ENCODE results near the gene PHF21B. TPM values are rescaled to one million over a fixed set of nuclear protein-coding genes. Genes with fewer than 3 reads are reported as not detected.

Gene PHF21B
- total and polyA plus RNA-seq, 2 of the 8 experiments (the other 6 are each of a cell fraction or from before 2014, with no cell fraction given): 19.3 to 68.1 TPM

GRCh38 chr22:44939451-44939850, 70.4 kb downstream of the PHF21B start:
- H3K4me1 ChIP-seq (replicated peaks in 1 of 4; ENCODE audit: control insufficient read depth in 3 of 4, insufficient read depth in 4 of 4, low read length in 3 of 4): peaks cover 0 to 32% (median 22%) of the 10 kb centered on the region in 4 experiments; a peak in 4 of 7 replicates
- H3K4ac ChIP-seq (replicated peaks; ENCODE audit: insufficient read length, low read depth, low read length): no peak overlapping the region
- peaks cover 13% of the 10 kb centered on the region for H3K79me1 ChIP-seq (ENCODE audit: low read depth, low read length)
- H4K20me1 ChIP-seq (replicated peaks in 1 of 2; ENCODE audit: control insufficient read depth in 1 of 2, insufficient read depth in 2 of 2, low read length in 2 of 2): peaks cover 26 to 44% of the 10 kb centered on the region in 2 experiments
- no peak overlapping the region for H2BK5ac ChIP-seq (ENCODE audit: low read depth, low read length)
- H2AFZ ChIP-seq (ENCODE audit: low read length): no peak overlapping the region
- no peaks in the 10 kb centered on the region for H3K27me3 ChIP-seq (replicated peaks in 1 of 4; ENCODE audit: control insufficient read depth in 3 of 4, extremely low read depth in 1 of 4, insufficient read depth in 3 of 4, low read length in 3 of 4)
- H3K23me2 ChIP-seq (ENCODE audit: low read depth, low read length): no peaks in the 10 kb centered on the region
- no peak overlapping the region; the same call in 1 of the 2 replicates for H2BK12ac ChIP-seq (ENCODE audit: low read depth, low read length)
- H2BK15ac ChIP-seq (ENCODE audit: low read length): no peak overlapping the region
- no peak overlapping the region for H3K4me2 ChIP-seq (ENCODE audit: insufficient read depth in 1 of 2, low read depth in 2 of 2, low read length in 2 of 2)
- H4K91ac ChIP-seq (replicated peaks; ENCODE audit: insufficient read length, low read length): no peak overlapping the region
- no peak overlapping the region for H3K56ac ChIP-seq (replicated peaks; ENCODE audit: insufficient read length, low read depth, low read length)
- H3K79me2 ChIP-seq (ENCODE audit: control insufficient read depth in 1 of 2, insufficient read depth in 2 of 2, low read length in 2 of 2): peaks cover 0 to 4% of the 10 kb centered on the region in 2 experiments; a peak in 1 of 4 replicates
- 84% methylated on average over 9 of the region's 11 CpGs; no CpG with 5 or more reads in 1 of the 2 experiments for WGBS, 2 experiments (ENCODE audit: extremely low coverage in 1 of 2, insufficient coverage in 1 of 2, insufficient read length in 1 of 2, insufficient replicate concordance in 2 of 2, low coverage in 1 of 2, low lambda C conversion rate in 2 of 2, missing lambda C conversion rate in 1 of 2)
- no peak for FAIRE-seq
- H4K8ac ChIP-seq (ENCODE audit: extremely low read depth, insufficient read depth, low read length): no peak overlapping the region
- H3K9me3 ChIP-seq (ENCODE audit: insufficient read depth in 2 of 2, low read depth in 1 of 2, low read length in 1 of 2): no peaks in the 10 kb centered on the region
- H3K4me3 ChIP-seq (ENCODE audit: extremely low read depth in 1 of 4, insufficient read depth in 2 of 4, low read depth in 3 of 4, low read length in 4 of 4): no peak overlapping the region
- ChIA-PET POLR2A (ENCODE audit: partially characterized antibody) (interaction anchor here (0.6 to 1.2 kb wide), 4 partner anchors 8 to 28 kb away, joined by 3 to 5 read pairs (median 4); no protein-coding TSS in a partner anchor), CTCF (ENCODE audit: partially characterized antibody) (interaction anchor here (0.8 to 1.9 kb wide), 5 partner anchors 12 to 143 kb away, joined by 3 to 6 read pairs (median 5); no protein-coding TSS in a partner anchor)
- H2AK5ac ChIP-seq (ENCODE audit: low read depth, low read length): no peak overlapping the region
- H3K9ac ChIP-seq (replicated peaks in 1 of 4; ENCODE audit: extremely low read depth in 1 of 4, low read depth in 3 of 4, low read length in 3 of 4): no peak overlapping the region
- H3K27ac ChIP-seq (ENCODE audit: low read depth, low read length): no peak overlapping the region
- no peak overlapping the region for H3K14ac ChIP-seq (ENCODE audit: insufficient read length)
- H3K36me3 ChIP-seq (ENCODE audit: control insufficient read depth in 2 of 4, insufficient read depth in 4 of 4, low read length in 3 of 4): no peaks in the 10 kb centered on the region
- no peak overlapping the region for H2BK20ac ChIP-seq (ENCODE audit: low read length)
- no peak overlapping the region for H4K5ac ChIP-seq (ENCODE audit: insufficient read length, low read depth, low read length)
- DNase-seq (ENCODE audit: low read depth in 1 of 2, low spot score in 2 of 2): no peak
- H3K18ac ChIP-seq (ENCODE audit: extremely low read depth, low read length): no peak overlapping the region; the same call in 1 of the 2 replicates
- no peak overlapping the region for H2BK120ac ChIP-seq (replicated peaks; ENCODE audit: low read depth, low read length)
- no peak overlapping the region for H3K23ac ChIP-seq (ENCODE audit: insufficient read length)
- TF ChIP-seq TCF12 (IDR thresholded peaks at IDR 0.05; ENCODE audit: low read depth, low read length): no peak
- no peak for TF ChIP-seq KDM1A (IDR thresholded peaks at IDR 0.05; ENCODE audit: borderline replicate concordance, low read length)
- no peak for TF ChIP-seq BACH1 (IDR thresholded peaks at IDR 0.05; ENCODE audit: low read length)
- TF ChIP-seq USF2 (IDR thresholded peaks at IDR 0.05; ENCODE audit: low read length): no peak
- TF ChIP-seq CTCF (IDR thresholded peaks at IDR 0.05; ENCODE audit: control extremely low read depth in 1 of 3, insufficient read depth in 1 of 3, low read depth in 1 of 3, low read length in 3 of 3): no peak
- no peak for TF ChIP-seq SIX5 (IDR thresholded peaks at IDR 0.05; ENCODE audit: low read depth, low read length)
- TF ChIP-seq SP4 (IDR thresholded peaks at IDR 0.05; ENCODE audit: low read length): no peak
- no peak for TF ChIP-seq GABPA (IDR thresholded peaks at IDR 0.05; ENCODE audit: borderline replicate concordance, insufficient read depth, low read length)
- TF ChIP-seq JUND (IDR thresholded peaks at IDR 0.05; ENCODE audit: low read length): no peak
- no peak for TF ChIP-seq TAF1 (IDR thresholded peaks at IDR 0.05; ENCODE audit: low read depth, low read length)
- TF ChIP-seq NRF1 (IDR thresholded peaks at IDR 0.05; ENCODE audit: low read depth, low read length): no peak

Data from H1 (cell line).